T-helper 1 cell treated with Interleukin-12 subunit alpha and Interleukin-12 subunit beta and Interleukin-4 antibody, amounts not matched to agents 30 ng/mL and 1 ng/mL, for 36 hours (primary cell): ENCODE measurements around the gene COTL1. TPM values are rescaled to one million over a fixed set of nuclear protein-coding genes. Genes with fewer than 3 reads are reported as not detected.
"Not testable (repeated sequence)": the region's sequence is repeated elsewhere in the genome, so short reads cannot be mapped to it uniquely, and the experiment has no call there.

Source experiments
- intact Hi-C: fragments of 100-400 bp; cut with micrococcal nuclease; formaldehyde crosslinking; loops from one replicate; pipeline ENCODE4 v1.15.1; 2024
- total RNA-seq: library from RNA; stranded (reverse); gene quantifications from 2 replicates; pipeline ENCODE4 v1.2.3, GENCODE V29; 2022

COTL1 gene
- total RNA-seq, 1 donor from 2014 or later: 777 TPM

DNA sequence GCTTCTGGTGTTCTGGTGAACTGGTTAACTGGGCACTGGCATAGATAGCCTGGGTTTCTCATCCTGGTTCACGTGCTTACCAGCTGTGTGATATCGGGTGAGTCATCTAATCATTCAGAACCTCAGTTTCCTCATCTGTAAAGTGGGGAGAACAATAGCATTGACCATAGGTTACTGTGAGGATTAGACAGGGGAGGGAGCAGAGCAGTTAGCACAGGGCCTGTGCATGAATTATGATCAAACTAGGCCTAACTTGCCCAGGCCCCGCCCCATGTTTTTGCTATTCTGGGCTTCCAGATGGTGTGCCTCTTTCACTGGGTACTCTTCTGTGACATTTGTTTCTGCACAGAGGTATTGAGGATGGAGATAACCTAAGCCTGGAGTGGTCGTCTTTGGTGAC, 25.8 kb upstream of the COTL1 start:
- intact Hi-C loops: no loop called here

DNA sequence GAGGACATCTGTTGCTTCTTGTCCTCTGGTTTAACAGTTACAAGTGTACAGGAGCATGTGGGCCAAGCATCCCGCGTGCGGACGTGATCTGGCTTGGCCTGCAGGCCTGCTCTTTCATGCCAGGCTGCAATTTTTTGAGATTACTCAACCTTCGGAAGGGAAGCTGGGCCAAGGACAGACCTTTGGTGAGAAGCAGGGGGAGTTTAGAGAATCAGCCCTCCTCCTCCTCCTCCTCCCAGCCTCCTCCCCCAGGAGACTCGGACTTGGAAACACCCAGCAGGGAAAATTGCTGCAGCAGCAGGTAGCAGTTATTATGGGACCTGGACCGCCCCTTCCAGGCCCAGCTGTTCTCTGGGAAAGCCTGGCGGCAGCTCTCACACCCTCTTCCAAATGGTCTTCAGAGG, 25.3 kb upstream of the COTL1 start:
- intact Hi-C loops: no loop called here

DNA sequence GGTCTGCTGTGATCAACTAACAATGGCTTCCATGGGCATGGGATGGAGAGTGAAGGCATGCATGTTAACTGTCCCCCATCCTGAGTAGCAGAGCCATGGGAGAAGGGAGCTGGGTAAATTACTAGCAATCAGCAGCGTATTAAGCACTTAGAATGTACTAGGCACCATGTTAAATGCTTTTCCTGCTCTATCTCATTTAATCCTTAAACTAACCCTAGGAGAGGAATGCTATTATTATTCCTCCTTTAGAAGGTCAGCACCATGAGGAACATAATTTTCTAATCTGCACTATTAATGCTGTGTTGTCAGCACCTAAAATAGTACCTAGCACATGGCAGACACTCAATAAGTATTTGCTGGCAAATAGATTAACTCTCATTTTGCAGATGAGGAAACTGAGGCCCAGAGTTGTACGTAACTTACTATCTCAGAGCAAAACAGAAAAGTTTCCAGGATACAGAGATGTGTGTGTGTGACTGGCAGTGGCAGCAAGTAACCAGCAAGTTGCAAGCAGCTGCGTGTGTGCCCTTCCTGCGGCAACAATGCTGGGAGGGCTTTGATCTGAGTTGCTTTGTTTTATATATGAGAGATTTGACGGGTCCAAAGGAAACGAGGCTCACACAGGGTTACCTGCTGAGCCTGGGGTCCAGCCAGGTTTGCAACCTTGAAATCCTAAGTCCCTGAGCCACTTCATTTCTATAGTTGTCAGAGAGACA, 23.9 kb upstream of the COTL1 start:
- intact Hi-C loops: no loop called here

- intact Hi-C loops: no loop called here
Observed at GRCh38 chr16:84640145-84640544, 22.3 kb upstream of the COTL1 start.

- intact Hi-C loops: no loop called here
Observed at GRCh38 chr16:84638231-84638806, 20.4 kb upstream of the COTL1 start.

DNA sequence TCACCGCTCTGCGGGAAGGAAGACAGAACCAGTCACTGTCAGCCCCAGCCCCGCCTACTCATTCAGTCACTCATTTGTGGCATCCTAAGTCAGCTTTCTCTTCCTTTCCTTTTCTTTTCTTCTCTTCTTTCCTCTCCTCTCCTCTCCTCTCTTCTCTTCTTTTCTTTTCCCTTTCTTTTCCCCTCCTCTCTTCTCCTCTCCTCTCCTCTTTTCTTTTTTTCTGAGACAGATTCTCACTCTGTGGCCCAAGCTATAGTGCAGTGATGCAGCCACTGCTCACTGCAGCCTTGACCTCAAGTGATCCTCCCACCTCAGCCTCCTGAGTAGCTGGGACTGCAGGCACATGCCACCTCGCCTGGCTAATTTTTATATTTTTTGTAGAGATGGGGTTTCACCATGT, 19.8 kb upstream of the COTL1 start:
- intact Hi-C loops: no loop called here

DNA sequence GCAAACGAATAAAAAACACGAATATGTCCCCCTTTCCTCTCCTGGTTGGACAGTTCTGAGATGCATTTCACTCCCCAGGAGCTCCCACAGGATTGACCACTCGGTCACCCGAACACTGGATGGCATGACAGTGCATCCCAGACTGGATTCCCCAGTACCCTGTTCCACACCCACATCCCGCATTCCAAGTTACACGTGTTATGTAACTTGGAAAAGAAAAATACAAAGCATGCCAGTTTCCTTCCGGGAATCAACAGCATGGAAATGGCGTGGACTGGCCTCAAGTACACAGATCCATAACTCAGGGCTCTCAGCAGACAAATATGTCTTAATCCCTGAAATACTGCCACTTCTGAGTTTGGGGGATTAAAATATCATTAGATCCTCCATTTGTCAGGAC, 17.8 kb upstream of the COTL1 start:
- intact Hi-C loops: no loop called here

DNA sequence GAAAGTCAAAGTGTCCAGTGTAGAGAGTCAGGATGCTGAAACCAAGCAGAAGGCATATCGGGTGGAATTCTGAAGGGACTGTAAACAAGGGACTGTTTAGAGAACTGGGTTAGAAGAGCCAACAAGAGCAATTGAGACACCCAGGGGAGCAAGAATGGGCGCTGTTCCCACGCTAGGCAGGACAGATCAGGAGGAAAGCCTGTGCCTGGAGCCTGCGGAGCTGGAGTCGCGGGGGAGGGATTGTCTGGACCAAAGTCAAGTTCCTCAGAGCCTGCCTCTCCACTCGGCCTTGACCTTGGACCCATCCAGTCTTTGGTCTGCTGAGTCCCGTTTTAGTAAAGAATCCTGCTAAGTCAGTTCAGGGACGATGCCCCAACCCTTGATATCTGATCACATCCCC, 15.7 kb upstream of the COTL1 start:
- intact Hi-C loops: no loop called here

- intact Hi-C loops: not testable (repeated sequence)
Observed at GRCh38 chr16:84632862-84633261, 15.0 kb upstream of the COTL1 start.

GRCh38 chr16:84631886-84632285, 14.0 kb upstream of the COTL1 start:
- intact Hi-C loops: loop anchor here (1.0 kb wide), 1 partner anchor 10 kb away; no protein-coding TSS in a partner anchor

- intact Hi-C loops: loop anchor here (1.0 kb wide), 1 partner anchor 9 kb away; no protein-coding TSS in a partner anchor
Observed at GRCh38 chr16:84631153-84631466, 13.2 kb upstream of the COTL1 start.

- intact Hi-C loops: loop anchor here (1.0 kb wide), 1 partner anchor 8 kb away; no protein-coding TSS in a partner anchor
Observed at GRCh38 chr16:84630446-84631152, 12.7 kb upstream of the COTL1 start.

DNA sequence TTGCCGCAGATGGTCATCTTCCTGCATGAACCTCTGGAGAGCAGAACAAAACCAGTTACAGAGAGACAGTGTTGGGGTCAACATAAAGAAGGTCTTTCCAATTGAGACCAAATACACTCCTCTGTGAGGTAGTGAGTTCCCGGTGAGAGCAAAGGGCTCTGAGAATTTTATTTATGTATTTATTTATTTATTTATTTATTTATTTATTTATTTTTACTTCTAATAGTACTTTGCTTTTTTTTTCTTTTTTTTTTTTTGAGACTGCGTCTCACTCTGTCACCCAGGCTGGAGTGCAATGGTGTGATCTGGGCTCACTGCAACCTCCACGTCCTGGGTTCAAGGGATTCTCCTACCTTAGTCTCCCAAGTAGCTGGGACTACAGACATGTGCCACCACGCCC, 12.1 kb upstream of the COTL1 start:
- intact Hi-C loops: no loop called here

- intact Hi-C loops: no loop called here
Observed at GRCh38 chr16:84629580-84629979, 11.7 kb upstream of the COTL1 start.

DNA sequence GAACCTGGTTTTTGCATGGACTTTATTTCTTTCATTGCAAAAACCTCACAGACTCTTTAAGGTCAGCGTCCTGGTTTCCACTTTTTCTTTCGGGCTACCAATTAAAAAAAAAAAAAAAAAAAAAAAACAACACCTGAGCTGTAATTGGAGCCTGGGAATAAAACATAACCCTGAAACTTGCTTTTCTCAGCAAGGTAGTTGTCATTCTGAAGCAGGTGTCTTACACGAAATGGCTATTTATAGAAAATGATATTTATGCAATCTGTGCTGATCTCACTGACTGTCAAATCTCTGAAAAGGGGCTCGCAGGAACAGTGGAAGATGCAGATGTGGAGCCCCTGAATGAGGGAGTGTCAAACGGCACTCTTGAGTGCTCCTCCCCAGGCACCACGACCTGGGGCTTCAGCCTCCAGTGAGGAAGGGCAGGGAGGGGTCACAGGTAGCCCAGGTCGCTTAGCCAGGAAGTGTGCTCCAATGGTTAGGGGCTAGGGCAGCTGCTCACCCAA, 10.4 kb upstream of the COTL1 start:
- intact Hi-C loops: no loop called here

DNA sequence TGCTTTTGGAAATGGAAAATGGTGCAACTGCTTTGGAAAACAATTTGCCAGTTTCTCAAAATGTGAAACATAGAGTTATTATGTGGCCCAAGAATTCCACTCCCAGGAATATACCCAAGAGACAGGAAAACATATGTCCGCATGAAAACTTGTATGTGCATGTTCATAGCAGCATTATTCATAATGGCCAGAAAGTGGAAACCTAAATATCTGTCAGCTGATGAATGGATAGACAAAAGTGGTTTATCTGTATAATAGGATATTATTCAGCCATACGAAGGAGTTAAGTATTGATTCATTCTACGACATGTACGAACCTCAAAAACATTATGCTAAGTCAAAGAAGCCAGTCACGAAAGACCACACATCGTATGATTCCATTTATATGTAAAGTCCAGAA, 7.7 kb upstream of the COTL1 start:
- intact Hi-C loops: no loop called here

DNA sequence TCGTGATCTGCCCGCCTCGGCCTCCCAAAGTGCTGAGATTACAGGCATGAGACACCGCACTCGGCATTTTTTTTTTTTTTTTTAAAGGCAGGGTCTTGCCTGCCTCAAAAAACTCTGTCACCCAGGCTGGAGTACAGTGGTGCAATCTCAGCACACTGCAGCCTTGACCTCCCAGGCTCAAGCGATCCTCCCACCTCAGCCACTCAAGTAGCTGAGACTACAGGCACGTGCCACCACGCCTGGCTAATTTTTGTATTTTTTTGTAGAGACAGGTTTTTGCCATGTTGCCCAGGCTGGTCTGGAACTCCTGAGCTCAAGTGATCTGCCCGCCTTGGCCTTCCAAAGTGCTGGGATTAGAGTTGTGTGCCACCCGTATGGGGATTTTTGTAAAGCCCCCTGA, 3.0 kb upstream of the COTL1 start:
- intact Hi-C loops: not testable (repeated sequence)

GRCh38 chr16:84618581-84619460, 943 bp upstream of the COTL1 start:
- intact Hi-C loops: loop anchor here (1.0 kb wide), 5 partner anchors 11 to 108 kb away; no protein-coding TSS in a partner anchor

DNA sequence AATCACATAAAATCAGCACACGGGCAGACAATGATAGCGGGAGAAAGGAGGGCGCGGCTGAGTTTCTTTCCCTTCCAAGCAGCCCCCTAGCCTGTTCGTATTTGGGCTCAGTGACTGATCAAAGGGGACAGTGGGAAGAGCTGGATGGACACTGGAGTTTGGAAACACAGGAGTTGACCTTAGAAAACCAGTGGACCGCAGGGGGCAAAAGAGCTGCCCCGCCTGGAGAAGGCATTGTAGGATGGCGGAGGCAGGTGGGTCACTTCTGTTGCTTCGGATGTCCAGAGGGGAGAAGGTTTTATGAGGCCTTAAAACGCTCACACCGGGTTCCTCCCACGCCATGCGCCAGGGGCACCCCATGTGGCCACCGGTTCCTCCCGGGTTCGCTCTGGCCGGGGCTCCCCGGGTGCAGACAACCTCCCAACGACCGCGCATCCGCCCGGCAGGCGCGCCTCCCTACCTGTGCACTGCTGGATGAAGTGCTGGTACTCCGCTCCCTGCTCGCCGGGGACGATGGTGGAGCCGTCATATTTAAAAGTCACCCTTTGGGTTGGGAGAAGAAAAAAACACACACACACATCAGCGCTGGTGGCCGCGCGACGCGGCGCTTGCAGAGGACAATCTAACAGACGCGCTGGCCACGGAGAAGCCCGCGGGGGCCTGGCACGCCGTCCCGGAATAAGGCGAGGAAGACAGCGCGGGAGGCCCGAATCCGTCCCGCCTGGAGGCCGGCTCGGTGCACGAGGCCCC, 662 bp downstream of the COTL1 start:
- intact Hi-C loops: no loop called here

DNA sequence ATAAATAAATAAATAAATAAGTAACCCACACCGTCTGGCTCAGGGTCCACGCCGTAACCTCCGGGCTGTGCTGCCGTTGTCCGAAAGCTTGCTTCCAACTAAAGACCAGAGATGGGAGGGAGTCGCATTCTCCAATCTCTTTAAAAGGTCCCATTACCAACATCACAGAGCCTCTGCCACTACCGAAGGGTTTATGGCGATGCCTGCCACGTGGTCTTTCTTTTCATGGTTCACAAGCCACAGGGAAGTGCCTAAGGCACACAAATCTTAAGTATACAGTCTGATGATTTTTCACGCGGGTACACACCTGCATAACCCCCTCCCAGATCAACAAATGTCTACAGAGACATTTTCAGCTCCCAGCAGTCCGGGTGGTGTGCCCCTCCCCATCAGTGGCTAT, 1.4 kb downstream of the COTL1 start:
- intact Hi-C loops: loop anchor here (1.0 kb wide), 1 partner anchor 16 kb away; no protein-coding TSS in a partner anchor
